HepG2 (cell line): ENCODE results near the gene PPP1R13L. TPM values are rescaled to one million over a fixed set of nuclear protein-coding genes. Genes with fewer than 3 reads are reported as not detected.

Experiments
- AFF4 ChIP-seq: sonication (generic); formaldehyde crosslinking; IDR thresholded peaks from 2 replicates; pipeline ENCODE4 v1.4.0; 2020; ENCODE audit warnings: missing genetic modification reagents
- ATF7-NPFF ChIP-seq: sonication (generic); formaldehyde crosslinking; IDR thresholded peaks from 2 replicates; pipeline ENCODE4 v1.8.1; 2023; ENCODE audit warnings: mild to moderate bottlenecking, low read depth, missing genetic modification reagents, moderate library complexity
- EZH2 ChIP-seq: conservative IDR thresholded peaks from 2 replicates; pipeline ENCODE4 v1.6.1; 2012; ENCODE audit warnings: mild to moderate bottlenecking, low read depth, low read length, moderate library complexity
- KDM2A ChIP-seq: sonication (generic); formaldehyde crosslinking; IDR thresholded peaks from 2 replicates; pipeline ENCODE4 v1.4.0; 2020; ENCODE audit warnings: low read depth, missing genetic modification reagents, borderline replicate concordance
- MZF1 ChIP-seq: sonication (generic); formaldehyde crosslinking; IDR thresholded peaks from 2 replicates; pipeline ENCODE4 v1.8.1; 2023; ENCODE audit warnings: mild to moderate bottlenecking, missing genetic modification reagents, borderline replicate concordance
- RBM39 ChIP-seq: fragments of 200-400 bp; formaldehyde crosslinking; IDR thresholded peaks from one replicate; pipeline ENCODE4 v1.6.1; 2018; ENCODE audit warnings: antibody characterized with exemption, mild to moderate bottlenecking, low read depth, low read length; ENCODE audit not compliant: poor library complexity, severe bottlenecking
- REL ChIP-seq: sonication (generic); formaldehyde crosslinking; conservative IDR thresholded peaks from 2 replicates; pipeline ENCODE4 v1.8.0; 2022; ENCODE audit warnings: mild to moderate bottlenecking, missing genetic modification reagents, moderate library complexity
- RFX3 ChIP-seq: IDR thresholded peaks from 2 replicates; pipeline ENCODE4 v1.6.1; 2016; ENCODE audit warnings: missing biosample characterization, missing genetic modification reagents
- SMARCE1 ChIP-seq: fragments of 450-650 bp; IDR thresholded peaks from 2 replicates; pipeline ENCODE4 v1.6.1; 2017; ENCODE audit warnings: borderline replicate concordance
- SRSF9 ChIP-seq: fragments of 200-400 bp; formaldehyde crosslinking; IDR thresholded peaks from 2 replicates; pipeline ENCODE4 v1.6.1; 2018; ENCODE audit warnings: borderline replicate concordance, mild to moderate bottlenecking, low read depth, low read length; ENCODE audit not compliant: insufficient read depth, poor library complexity, severe bottlenecking
- ZBTB4 ChIP-seq: sonication (generic); formaldehyde crosslinking; IDR thresholded peaks from 2 replicates; pipeline ENCODE4 v1.4.0; 2020; ENCODE audit warnings: missing genetic modification reagents, mild to moderate bottlenecking, borderline replicate concordance
- ZNF326 ChIP-seq: sonication (generic); formaldehyde crosslinking; IDR thresholded peaks from 2 replicates; pipeline ENCODE4 v1.4.0; 2020; ENCODE audit warnings: missing genetic modification reagents, borderline replicate concordance
- ZNF563 ChIP-seq: sonication (generic); formaldehyde crosslinking; IDR thresholded peaks from 2 replicates; pipeline ENCODE4 v1.8.0; 2022; ENCODE audit warnings: mild to moderate bottlenecking, moderate library complexity, missing genetic modification reagents
- ZNF776 ChIP-seq: sonication (generic); formaldehyde crosslinking; IDR thresholded peaks from 2 replicates; pipeline ENCODE4 v1.4.0; 2020; ENCODE audit warnings: mild to moderate bottlenecking, missing genetic modification reagents
- ZNF782 ChIP-seq: sonication (generic); formaldehyde crosslinking; IDR thresholded peaks from 2 replicates; pipeline ENCODE4 v1.4.0; 2020; ENCODE audit warnings: missing genetic modification reagents, mild to moderate bottlenecking, borderline replicate concordance
- ZXDC ChIP-seq: sonication (generic); formaldehyde crosslinking; IDR thresholded peaks from 2 replicates; pipeline ENCODE4 v1.5.0; 2020; ENCODE audit warnings: mild to moderate bottlenecking, missing genetic modification reagents
- ZZZ3 ChIP-seq: sonication (generic); formaldehyde crosslinking; IDR thresholded peaks from 2 replicates; pipeline ENCODE4 v1.4.0; 2020; ENCODE audit warnings: missing genetic modification reagents, mild to moderate bottlenecking, borderline replicate concordance
- polyA plus RNA-seq, 8 experiments: library from polyadenylated mRNA; depleted of rRNA in 3 of 8; stranded (reverse) in 7 of 8; unstranded in 1 of 8; fragments of >200 nt; fragmentation: Illumina TruSeq in 4 of 8; extraction: Trizol in 4 of 8; gene quantifications; 2 replicates each; pipeline versions ENCODE4 v1.2.1 to v1.2.3, GENCODE V29; 2011 to 2016; ENCODE audit warnings: low read depth in 4 of 8, missing spikeins in 1 of 8, mixed read lengths in 1 of 8; ENCODE audit not compliant: insufficient read depth in 1 of 8
- total RNA-seq, 5 experiments: library from RNA; depleted of rRNA; stranded (reverse); fragments of >200 nt; fragmentation: Illumina TruSeq; extraction: Trizol; gene quantifications; 2 replicates each; pipeline ENCODE4 v1.2.3, GENCODE V29; 2016; ENCODE audit warnings: low read depth in 1 of 5
- TF ChIP-seq, protein P1 (sequence below): conservative IDR thresholded peaks from 2 replicates; pipeline ENCODE4 v1.6.1; 2018; ENCODE audit warnings: missing genetic modification reagents

The PPP1R13L gene
- total and polyA plus RNA-seq, 2 of the 13 experiments (the other 11 are each of a cell fraction or from before 2014, with no cell fraction given), result 1.3 to 6.6 TPM

- no peak for TF ChIP-seq ZXDC
- no peak for TF ChIP-seq RFX3 (CRISPR knock-in tag)
- TF ChIP-seq ZBTB4 (CRISPR knock-in tag), result no peak
- TF ChIP-seq AFF4 (CRISPR knock-in tag), result no peak
- no peak for TF ChIP-seq SMARCE1
- TF ChIP-seq MZF1 (CRISPR knock-in tag), result no peak
- no peak for TF ChIP-seq ZNF326 (CRISPR knock-in tag)
- TF ChIP-seq EZH2, result no peak
- TF ChIP-seq ZZZ3 (CRISPR knock-in tag), result no peak
- no peak for TF ChIP-seq SRSF9
- no peak for TF ChIP-seq REL (CRISPR knock-in tag)
- TF ChIP-seq ATF7-NPFF, result no peak
- TF ChIP-seq KDM2A (CRISPR knock-in tag), result no peak
- TF ChIP-seq ZNF776 (CRISPR knock-in tag), result no peak
- TF ChIP-seq, protein P1, sequence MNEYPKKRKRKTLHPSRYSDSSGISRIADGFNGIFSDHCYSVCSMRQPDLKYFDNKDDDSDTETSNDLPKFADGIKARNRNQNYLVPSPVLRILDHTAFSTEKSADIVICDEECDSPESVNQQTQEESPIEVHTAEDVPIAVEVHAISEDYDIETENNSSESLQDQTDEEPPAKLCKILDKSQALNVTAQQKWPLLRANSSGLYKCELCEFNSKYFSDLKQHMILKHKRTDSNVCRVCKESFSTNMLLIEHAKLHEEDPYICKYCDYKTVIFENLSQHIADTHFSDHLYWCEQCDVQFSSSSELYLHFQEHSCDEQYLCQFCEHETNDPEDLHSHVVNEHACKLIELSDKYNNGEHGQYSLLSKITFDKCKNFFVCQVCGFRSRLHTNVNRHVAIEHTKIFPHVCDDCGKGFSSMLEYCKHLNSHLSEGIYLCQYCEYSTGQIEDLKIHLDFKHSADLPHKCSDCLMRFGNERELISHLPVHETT, result no peak
- no peak for TF ChIP-seq ZNF782 (CRISPR knock-in tag)
- no peak for TF ChIP-seq RBM39
- TF ChIP-seq ZNF563 (CRISPR knock-in tag), result no peak
Observed at GRCh38 chr19:45442778-45443461, 38.1 kb upstream of the PPP1R13L start (continued).
